ENCODE data around the gene WNT9A.

The WNT9A gene

GRCh38 chr1:227891223-227891954 lies 56.3 kb downstream of the WNT9A start:
- H3K9ac ChIP-seq (ENCODE audit: low read depth, low read length) = no peak overlapping the region
- H3K9me3 ChIP-seq (ENCODE audit: control insufficient read depth, insufficient read depth, low read length) = no peaks in the 10 kb centered on the region
- peaks cover 26% of the 10 kb centered on the region; the same call in 1 of the 2 replicates for H3K4me1 ChIP-seq (ENCODE audit: insufficient read depth, low read length)
- no peaks in the 10 kb centered on the region for H3K36me3 ChIP-seq (ENCODE audit: insufficient read depth, low read length)

DNA sequence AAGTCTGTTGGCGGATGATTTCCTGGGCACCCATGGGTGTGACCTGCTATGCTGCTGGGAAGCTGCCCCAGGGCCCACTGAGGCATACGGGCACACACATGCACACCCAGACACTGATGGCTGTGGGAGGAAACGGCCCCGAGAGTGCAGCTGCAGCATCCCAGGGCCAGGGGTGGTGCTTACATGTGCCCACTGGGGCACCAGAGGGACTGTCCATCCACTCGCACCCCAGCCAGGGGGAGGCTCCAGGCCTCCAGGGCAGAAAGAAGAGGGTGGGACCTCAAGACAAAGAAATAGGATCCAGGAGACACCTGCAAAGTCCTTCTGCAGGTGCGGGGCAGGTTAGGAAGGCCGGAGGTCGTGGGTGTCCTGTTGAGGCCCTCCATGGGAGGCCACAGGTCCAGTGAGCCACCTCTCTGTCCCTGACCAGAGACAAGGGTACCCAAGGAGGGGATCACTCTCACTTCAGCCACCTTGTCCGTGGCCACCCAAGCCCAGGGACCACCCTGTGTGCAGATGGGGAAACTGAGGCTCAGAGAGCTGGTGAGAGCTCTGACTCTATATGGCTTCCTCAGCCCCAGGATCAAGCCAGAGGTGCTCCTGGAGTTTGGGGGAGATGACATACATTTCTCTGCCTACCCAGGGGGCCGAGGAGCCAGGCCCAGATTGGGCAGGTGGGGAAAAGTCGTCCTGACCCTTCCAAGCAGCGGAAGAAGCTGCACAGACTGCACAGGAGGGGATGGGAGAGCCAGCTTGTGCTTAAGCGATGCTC lies 57.1 kb downstream of the WNT9A start:
- Histone ChIP-seq H3K36me3 (ENCODE audit: insufficient read depth, low read length) (no peaks in the 10 kb centered on the region), H3K4me1 (ENCODE audit: insufficient read depth, low read length) (peaks cover 28% of the 10 kb centered on the region; the same call in 1 of the 2 replicates), H3K9me3 (ENCODE audit: control insufficient read depth, insufficient read depth, low read length) (no peaks in the 10 kb centered on the region), H3K9ac (ENCODE audit: low read depth, low read length) (no peak overlapping the region)

DNA sequence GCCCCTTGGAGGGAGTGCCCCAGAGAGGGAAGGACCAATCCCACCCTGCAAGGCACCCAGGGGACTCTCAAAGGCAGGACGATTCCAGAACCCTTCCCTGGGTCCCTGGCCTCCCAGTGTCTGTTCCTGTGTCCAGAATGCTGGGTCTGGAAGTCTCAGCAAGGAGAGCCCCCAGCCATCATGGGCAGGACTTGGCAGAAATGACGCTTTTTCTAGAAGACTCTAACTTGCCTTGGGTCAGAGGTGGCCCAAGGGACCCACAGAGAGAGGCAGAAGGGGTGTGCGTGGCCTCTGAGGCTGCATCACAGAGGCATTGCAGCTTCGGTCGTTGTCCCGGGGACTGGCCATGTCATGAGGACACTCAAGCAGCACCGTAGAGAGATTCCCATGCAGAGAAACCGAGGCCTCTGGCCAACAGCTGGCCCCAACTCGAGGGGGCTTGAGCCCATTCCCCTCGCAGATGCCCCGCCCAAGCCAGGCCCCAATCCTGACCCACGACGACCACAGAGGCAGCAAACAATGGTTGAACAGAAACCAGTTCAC lies 57.8 kb downstream of the WNT9A start:
- peaks cover 34% of the 10 kb centered on the region; the same call in 1 of the 2 replicates for H3K4me1 ChIP-seq (ENCODE audit: insufficient read depth, low read length)
- H3K9me3 ChIP-seq (ENCODE audit: control insufficient read depth, insufficient read depth, low read length) = no peaks in the 10 kb centered on the region
- H3K36me3 ChIP-seq (ENCODE audit: insufficient read depth, low read length) = no peaks in the 10 kb centered on the region
- no peak overlapping the region for H3K9ac ChIP-seq (ENCODE audit: low read depth, low read length)

DNA sequence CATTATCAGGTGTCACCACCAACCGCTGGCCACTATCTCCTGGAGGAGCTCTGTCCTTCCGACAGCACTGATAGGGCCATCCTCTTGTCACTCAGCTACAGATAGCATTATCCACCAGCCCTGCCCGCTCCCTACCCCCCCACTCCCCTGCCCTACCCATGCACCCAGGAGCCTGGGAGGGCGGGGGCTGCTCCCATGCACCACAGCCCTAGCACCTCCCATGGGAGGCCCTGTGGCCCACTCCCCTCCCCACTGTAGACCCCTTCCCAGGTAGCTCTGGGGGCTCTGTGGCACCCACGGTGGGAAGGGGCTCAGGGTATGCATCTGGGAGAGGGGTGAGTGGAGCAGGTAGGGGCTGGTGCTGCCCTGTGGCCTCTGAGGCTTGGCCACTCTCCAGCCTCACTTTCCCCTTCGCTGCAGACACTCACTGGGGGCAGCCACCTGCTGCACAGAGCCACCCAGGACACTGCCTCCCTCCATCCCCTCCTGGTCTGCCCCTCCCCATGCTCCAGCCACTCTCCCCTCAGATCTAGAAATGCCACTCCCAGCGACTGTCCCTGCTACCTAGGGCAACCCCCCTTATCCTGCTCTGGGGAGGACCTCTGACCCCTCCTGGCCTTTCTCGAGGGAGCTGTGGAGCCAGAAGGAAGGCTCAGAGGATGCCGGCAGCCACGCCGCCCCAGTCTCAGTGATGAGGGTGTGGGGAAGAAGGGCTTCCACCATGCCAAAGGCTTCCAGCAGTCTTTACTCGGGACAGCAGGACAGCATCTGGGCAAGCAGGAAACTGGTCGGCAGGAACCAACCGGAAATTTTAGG lies 58.5 kb downstream of the WNT9A start:
- H3K36me3 ChIP-seq (ENCODE audit: insufficient read depth, low read length) = no peaks in the 10 kb centered on the region
- peaks cover 34% of the 10 kb centered on the region; the same call in 1 of the 2 replicates for H3K4me1 ChIP-seq (ENCODE audit: insufficient read depth, low read length)
- H3K9ac ChIP-seq (ENCODE audit: low read depth, low read length) = no peak overlapping the region
- H3K9me3 ChIP-seq (ENCODE audit: control insufficient read depth, insufficient read depth, low read length) = no peaks in the 10 kb centered on the region

DNA sequence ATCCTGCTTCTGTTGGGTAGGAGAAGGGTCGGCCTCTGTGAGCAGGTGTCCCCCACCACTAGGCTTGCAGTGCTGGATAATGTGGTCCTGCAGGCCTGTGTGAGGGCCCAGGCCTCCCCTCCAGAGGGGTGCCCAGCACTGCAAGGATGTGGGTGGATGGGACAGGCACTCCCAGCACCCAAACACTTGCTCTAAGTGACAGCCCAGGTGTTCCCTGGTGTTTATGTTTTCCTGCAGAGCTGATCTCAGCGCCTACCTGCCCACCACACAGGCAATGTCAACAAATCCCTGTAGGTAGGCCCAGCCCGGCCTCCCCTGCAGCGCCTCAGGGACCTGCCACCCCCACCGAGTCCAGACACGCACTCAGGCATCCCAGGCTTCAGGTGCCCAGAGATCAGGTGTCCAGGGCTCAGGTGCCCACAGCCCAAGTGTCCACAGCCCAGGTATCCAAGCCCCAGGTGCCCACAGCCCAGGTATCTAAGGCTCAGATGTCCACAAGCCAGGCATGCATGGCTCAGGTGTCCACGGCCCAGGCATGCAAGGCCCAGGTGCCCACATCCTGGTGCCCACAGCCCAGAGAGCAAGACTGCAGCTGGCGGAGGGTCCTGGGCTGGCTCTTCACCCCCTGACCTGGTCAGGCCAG lies 59.2 kb downstream of the WNT9A start:
- Histone ChIP-seq H3K9ac (ENCODE audit: low read depth, low read length) (no peak overlapping the region), H3K36me3 (ENCODE audit: insufficient read depth, low read length) (no peaks in the 10 kb centered on the region), H3K4me1 (ENCODE audit: insufficient read depth, low read length) (peaks cover 34% of the 10 kb centered on the region; the same call in 1 of the 2 replicates), H3K9me3 (ENCODE audit: control insufficient read depth, insufficient read depth, low read length) (no peaks in the 10 kb centered on the region)

DNA sequence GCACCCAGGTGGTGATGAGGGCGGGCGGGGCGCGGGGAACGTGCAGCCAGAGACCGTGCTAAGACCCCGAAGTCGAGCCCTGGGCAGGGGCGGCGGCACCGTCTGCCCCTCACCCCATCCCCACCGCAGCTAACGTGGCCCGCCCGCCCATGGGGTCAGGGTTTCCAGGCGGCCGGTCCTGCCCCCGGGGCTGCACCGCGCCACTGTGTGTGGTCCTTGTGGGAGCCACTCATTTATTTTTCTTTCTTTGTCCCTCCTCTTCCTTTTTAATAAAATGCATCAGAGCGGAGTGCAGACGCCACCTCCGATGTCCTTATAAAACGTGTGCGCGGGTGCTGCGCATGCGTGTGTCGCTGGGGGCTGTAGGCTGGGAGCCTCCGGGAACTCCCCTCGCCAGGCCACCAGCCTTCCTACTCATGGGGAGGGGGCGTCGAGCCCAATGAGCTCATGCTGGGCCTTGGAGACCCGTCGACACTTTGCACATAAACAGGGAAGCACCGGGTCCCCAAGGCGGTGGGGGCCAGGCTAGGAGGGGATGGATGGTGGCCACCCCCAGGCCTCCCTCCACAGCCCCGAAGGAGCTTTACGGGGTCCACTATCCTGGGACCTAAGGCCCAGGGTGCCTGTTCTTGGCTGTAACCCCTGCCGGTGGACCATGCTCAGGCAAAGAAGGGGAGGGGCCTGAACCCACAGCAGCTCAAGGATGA lies 59.9 kb downstream of the WNT9A start:
- no peaks in the 10 kb centered on the region for H3K36me3 ChIP-seq (ENCODE audit: insufficient read depth, low read length)
- peak overlapping the region; percentile 62 for H3K9ac ChIP-seq (ENCODE audit: low read depth, low read length)
- H3K4me1 ChIP-seq (ENCODE audit: insufficient read depth, low read length) = peaks cover 30% of the 10 kb centered on the region; the same call in 1 of the 2 replicates
- no peaks in the 10 kb centered on the region for H3K9me3 ChIP-seq (ENCODE audit: control insufficient read depth, insufficient read depth, low read length)

DNA sequence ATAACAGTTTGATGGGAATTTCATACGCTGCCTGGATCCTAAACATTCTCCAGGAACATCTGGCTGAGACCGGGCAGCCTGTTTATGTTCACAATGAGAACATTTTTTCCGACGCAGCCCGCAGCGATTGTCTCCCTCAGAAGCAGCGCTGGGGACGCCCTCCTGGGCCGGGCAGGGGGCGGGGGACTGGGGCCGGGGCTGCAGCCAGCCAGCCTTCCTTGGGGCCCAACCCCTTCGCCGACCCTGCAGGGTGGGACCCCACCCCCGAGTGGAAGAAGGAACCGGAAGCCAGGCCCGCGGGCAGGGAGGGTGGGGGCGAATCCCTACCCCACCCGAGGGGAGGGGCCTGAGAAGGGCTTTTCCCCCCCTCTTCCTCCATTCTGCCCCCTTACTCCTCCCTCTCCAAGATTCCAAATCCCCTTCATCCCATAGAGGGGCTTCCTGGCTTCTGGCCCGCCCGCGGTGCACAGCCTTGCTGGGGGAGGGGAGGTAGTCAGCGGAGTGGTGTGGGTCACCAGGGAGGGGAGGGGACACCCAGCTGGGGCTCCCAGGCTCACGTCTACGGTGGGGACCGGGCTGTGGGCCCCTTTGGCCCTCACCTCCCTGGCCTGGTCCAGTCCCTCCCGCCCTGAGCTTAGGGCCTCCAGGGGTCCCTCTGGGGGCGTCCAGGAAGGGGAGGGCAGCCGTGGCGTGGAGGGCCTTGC lies 60.6 kb downstream of the WNT9A start:
- Histone ChIP-seq H3K36me3 (ENCODE audit: insufficient read depth, low read length) (no peaks in the 10 kb centered on the region), H3K4me1 (ENCODE audit: insufficient read depth, low read length) (peaks cover 25% of the 10 kb centered on the region; the same call in 1 of the 2 replicates), H3K9ac (ENCODE audit: low read depth, low read length) (peak overlapping the region; percentile 62), H3K9me3 (ENCODE audit: control insufficient read depth, insufficient read depth, low read length) (no peaks in the 10 kb centered on the region)

DNA sequence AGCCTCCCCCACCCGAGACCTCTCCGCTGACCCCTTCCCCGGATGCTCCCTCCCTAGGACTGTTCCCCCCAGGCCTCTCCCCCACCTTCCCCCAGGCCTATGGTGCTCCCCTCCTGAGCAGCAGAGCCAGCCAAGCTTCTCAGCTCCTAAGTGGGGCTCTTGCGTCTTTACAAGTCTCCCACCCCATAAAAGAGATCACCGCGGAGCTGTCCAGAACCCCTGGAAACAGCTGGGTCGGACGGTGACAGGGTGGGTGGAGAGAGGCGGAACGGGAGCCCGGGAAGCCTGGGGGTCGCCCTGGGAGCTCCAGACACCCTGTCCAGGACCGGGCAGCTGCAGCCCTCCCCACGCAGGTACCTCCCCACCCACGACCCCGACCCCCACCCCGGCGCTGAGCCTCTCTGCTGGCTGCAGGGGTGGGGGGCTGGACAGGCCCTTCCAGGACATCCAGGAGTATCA lies 61.2 kb downstream of the WNT9A start:
- Histone ChIP-seq H3K36me3 (ENCODE audit: insufficient read depth, low read length) (no peaks in the 10 kb centered on the region), H3K9ac (ENCODE audit: low read depth, low read length) (peak overlapping the region; percentile 62; the same call in 1 of the 2 replicates), H3K9me3 (ENCODE audit: control insufficient read depth, insufficient read depth, low read length) (no peaks in the 10 kb centered on the region), H3K4me1 (ENCODE audit: insufficient read depth, low read length) (peaks cover 19% of the 10 kb centered on the region; the same call in 1 of the 2 replicates)

GRCh38 chr1:227885648-227886502 lies 61.9 kb downstream of the WNT9A start:
- H3K36me3 ChIP-seq (ENCODE audit: insufficient read depth, low read length) = no peaks in the 10 kb centered on the region
- H3K4me1 ChIP-seq (ENCODE audit: insufficient read depth, low read length) = peaks cover 19% of the 10 kb centered on the region; the same call in 1 of the 2 replicates
- H3K9me3 ChIP-seq (ENCODE audit: control insufficient read depth, insufficient read depth, low read length) = no peaks in the 10 kb centered on the region
- no peak overlapping the region; the same call in 1 of the 2 replicates for H3K9ac ChIP-seq (ENCODE audit: low read depth, low read length)

DNA sequence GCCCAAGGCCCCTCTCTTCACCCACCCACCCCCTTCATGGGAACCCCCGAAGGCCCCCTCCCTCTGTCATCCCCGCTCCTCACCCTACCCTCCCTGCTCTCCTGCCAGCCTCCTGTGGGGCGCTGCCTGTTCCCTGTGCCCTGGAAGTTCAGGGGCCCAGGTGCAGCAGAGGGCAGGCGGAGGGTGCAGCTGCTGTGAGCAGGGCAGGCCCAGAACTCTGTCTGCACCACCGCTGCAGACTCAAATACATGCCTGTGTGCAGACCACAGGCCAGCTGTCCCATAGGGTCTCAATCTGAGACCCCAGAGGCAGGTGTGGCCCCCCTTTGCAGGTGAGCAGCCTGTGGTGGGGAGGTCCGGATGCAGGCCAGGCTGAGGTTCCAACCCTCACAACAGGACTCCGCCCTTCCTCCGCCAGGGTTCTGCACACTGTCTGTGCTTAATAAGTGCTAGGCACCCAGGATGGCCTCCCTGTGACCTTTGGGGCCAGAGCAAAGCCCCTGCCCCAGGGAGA lies 62.5 kb downstream of the WNT9A start:
- H3K9ac ChIP-seq (ENCODE audit: low read depth, low read length) = no peak overlapping the region
- H3K9me3 ChIP-seq (ENCODE audit: control insufficient read depth, insufficient read depth, low read length) = no peaks in the 10 kb centered on the region
- peaks cover 19% of the 10 kb centered on the region; the same call in 1 of the 2 replicates for H3K4me1 ChIP-seq (ENCODE audit: insufficient read depth, low read length)
- H3K36me3 ChIP-seq (ENCODE audit: insufficient read depth, low read length) = no peaks in the 10 kb centered on the region

DNA sequence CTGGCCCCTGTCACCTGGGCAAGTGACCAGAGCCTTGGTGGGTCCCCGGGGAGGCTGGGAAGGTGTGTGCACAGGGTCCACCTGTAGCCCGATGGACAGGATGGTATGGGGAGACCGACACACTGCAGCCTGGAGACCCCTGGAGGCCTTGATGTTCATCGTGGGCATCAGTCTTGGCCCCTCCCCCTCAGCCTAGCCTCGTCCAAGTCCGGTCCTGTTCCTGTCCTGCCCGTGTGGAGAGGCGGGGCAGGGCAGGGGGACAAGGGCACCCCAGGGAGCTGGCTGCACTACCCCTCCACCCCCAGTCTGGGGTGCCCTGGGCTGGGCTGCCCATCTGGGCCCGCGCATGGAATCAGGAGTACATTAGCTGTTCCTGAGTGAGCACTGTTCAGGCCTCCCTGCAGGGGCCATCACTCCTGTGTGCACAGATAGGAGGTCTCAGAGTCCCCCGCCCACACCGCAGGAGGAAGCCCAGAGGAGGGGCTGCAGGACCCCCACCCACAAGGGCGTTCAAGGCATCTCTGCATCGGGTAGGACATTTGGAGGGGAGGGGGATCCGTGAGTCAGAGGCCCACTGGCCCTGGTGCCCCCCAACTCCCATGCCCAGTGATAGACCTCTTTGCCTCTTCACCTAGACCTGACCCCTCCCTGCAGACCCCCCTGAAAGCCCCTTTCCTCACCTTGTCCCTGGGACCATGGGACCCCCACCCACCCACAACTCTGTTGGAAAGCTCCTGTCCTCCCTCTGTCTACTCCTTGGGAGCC lies 63.2 kb downstream of the WNT9A start:
- Histone ChIP-seq H3K4me1 (ENCODE audit: insufficient read depth, low read length) (peaks cover 19% of the 10 kb centered on the region; the same call in 1 of the 2 replicates), H3K36me3 (ENCODE audit: insufficient read depth, low read length) (no peaks in the 10 kb centered on the region), H3K9ac (ENCODE audit: low read depth, low read length) (no peak overlapping the region), H3K9me3 (ENCODE audit: control insufficient read depth, insufficient read depth, low read length) (no peaks in the 10 kb centered on the region)

Measured in ES-I3 (cell line).